SK-N-SH (cell line): ENCODE measurements around the gene GJD3. TPM values are rescaled to one million over a fixed set of nuclear protein-coding genes. Genes with fewer than 3 reads are reported as not detected.
A peak's percentile ranks its signal among the peaks of the same experiment; 100 is the strongest.

ENCODE experiments used
- CTCF ChIA-PET: fragments of 300-600, 350-600 bp; formaldehyde crosslinking; extraction: SDS; loops from one replicate; lab custom pipeline; 2021; lab: Yijun Ruan, JAX
- POLR2A ChIA-PET: fragments of 350-600 bp; sonication (Branson Sonifier 250); formaldehyde crosslinking; extraction: SDS; loops from one replicate; lab custom pipeline; 2020; ENCODE audit warnings: antibody characterized with exemption, inconsistent platforms; lab: Yijun Ruan, JAX
- DNase-seq: peaks from one replicate; pipeline ENCODE4 v3.0.0; 2012
- H2AFZ ChIP-seq: fragments of 200-600 bp; sonication (generic); 2 replicates; pipeline ENCODE4 v1.8.1; 2016; ENCODE audit warnings: antibody characterized with exemption, mild to moderate bottlenecking, low read depth
- H3F3A ChIP-seq: fragments of 200-600 bp; sonication (generic); replicated peaks from 2 replicates; pipeline ENCODE3; 2016; ENCODE audit warnings: antibody characterized with exemption, mild to moderate bottlenecking; ENCODE audit not compliant: insufficient read depth
- H3K27ac ChIP-seq, 2 experiments: fragments of 200-500 bp in 1 of 2; fragments of 200-600 bp in 1 of 2; sonication (Bioruptor generic) in 1 of 2; sonication (generic), shearing (Covaris generic) in 1 of 2; 2 replicates each; pipeline versions ENCODE4 v1.5.1 to v1.6.1; 2014 to 2016; ENCODE audit warnings: low read depth in 2 of 2, inconsistent platforms in 1 of 2, low read length in 1 of 2, mild to moderate bottlenecking in 1 of 2, mixed read lengths in 1 of 2
- H3K27me3 ChIP-seq: fragments of 200-600 bp; sonication (generic), shearing (Covaris generic); 2 replicates; pipeline ENCODE4 v1.6.1; 2016; ENCODE audit warnings: mixed run types; ENCODE audit not compliant: insufficient read depth
- H3K36me3 ChIP-seq, 2 experiments: fragments of 200-500 bp in 1 of 2; fragments of 200-600 bp in 1 of 2; sonication (Bioruptor generic) in 1 of 2; sonication (generic) in 1 of 2; replicated peaks in 1 of 2; 2 replicates each; pipeline versions ENCODE3 to v1.5.1; 2014 to 2016; ENCODE audit warnings: low read length in 1 of 2, mild to moderate bottlenecking in 1 of 2; ENCODE audit not compliant: insufficient read depth in 2 of 2, control insufficient read depth in 1 of 2
- H3K4me1 ChIP-seq, 2 experiments: fragments of 200-500 bp in 1 of 2; fragments of 200-600 bp in 1 of 2; sonication (Bioruptor generic) in 1 of 2; sonication (generic), shearing (Covaris generic) in 1 of 2; 2 replicates each; pipeline versions ENCODE4 v1.5.1 to v1.6.1; 2014 to 2016; ENCODE audit warnings: low read depth in 1 of 2, low read length in 1 of 2, mixed run types in 1 of 2; ENCODE audit not compliant: insufficient read depth in 2 of 2, control insufficient read depth in 1 of 2
- H3K4me2 ChIP-seq: fragments of 200-600 bp; sonication (generic), shearing (Covaris generic); 2 replicates; pipeline ENCODE4 v1.6.1; 2017; ENCODE audit warnings: mixed run types
- H3K4me3 ChIP-seq, 2 experiments: fragments of 200-500 bp in 1 of 2; fragments of 200-600 bp in 1 of 2; sonication (Bioruptor generic) in 1 of 2; sonication (generic), shearing (Covaris generic) in 1 of 2; 2 replicates each; pipeline versions ENCODE4 v1.5.1 to v1.8.1; 2014 to 2016; ENCODE audit warnings: low read depth in 2 of 2, inconsistent platforms in 1 of 2, low read length in 1 of 2, mild to moderate bottlenecking in 1 of 2, mixed read lengths in 1 of 2, moderate library complexity in 1 of 2
- H3K79me2 ChIP-seq: fragments of 200-600 bp; sonication (generic); 2 replicates; pipeline ENCODE4 v1.8.1; 2017; ENCODE audit warnings: mild to moderate bottlenecking; ENCODE audit not compliant: insufficient read depth
- H3K9ac ChIP-seq: fragments of 200-600 bp; sonication (generic); 2 replicates; pipeline ENCODE4 v1.6.1; 2017; ENCODE audit warnings: mixed run types
- H3K9me2 ChIP-seq: fragments of 200-600 bp; sonication (generic); 2 replicates; pipeline ENCODE4 v1.6.1; 2017; ENCODE audit warnings: mixed run types
- H3K9me3 ChIP-seq: fragments of 200-600 bp; sonication (generic); 2 replicates; pipeline ENCODE4 v1.6.1; 2017; ENCODE audit warnings: mixed run types, mild to moderate bottlenecking, moderate library complexity
- H4K20me1 ChIP-seq: fragments of 200-600 bp; sonication (generic); 2 replicates; pipeline ENCODE4 v1.6.1; 2017; ENCODE audit warnings: mild to moderate bottlenecking, mixed run types; ENCODE audit not compliant: insufficient read depth
- CTCF ChIP-seq: fragments of 200-600 bp; sonication (generic); IDR thresholded peaks from 2 replicates; pipeline ENCODE4 v1.6.1; 2017; ENCODE audit warnings: antibody characterized with exemption, mild to moderate bottlenecking, moderate library complexity
- EZH2phosphoT487 ChIP-seq: fragments of 200-600 bp; sonication (generic); IDR thresholded peaks from 2 replicates; pipeline ENCODE4 v1.6.1; 2017; ENCODE audit warnings: low read depth, mixed run types, mild to moderate bottlenecking, antibody characterized with exemption, moderate library complexity, borderline replicate concordance
- FOSL2 ChIP-seq: IDR thresholded peaks from 2 replicates; pipeline ENCODE4 v1.4.0; 2012; ENCODE audit warnings: low read depth, mild to moderate bottlenecking, moderate library complexity, borderline replicate concordance
- JUND ChIP-seq: IDR thresholded peaks from 2 replicates; pipeline ENCODE4 v1.4.0; 2012
- MEF2A ChIP-seq: IDR thresholded peaks from 2 replicates; pipeline ENCODE4 v1.4.0; 2012; ENCODE audit warnings: low read depth, borderline replicate concordance
- MXI1 ChIP-seq: IDR thresholded peaks from 2 replicates; pipeline ENCODE4 v1.6.1; 2012; ENCODE audit warnings: mild to moderate bottlenecking, low read depth, low read length, improper control_type of control experiment
- NFIC ChIP-seq: IDR thresholded peaks from 2 replicates; pipeline ENCODE4 v1.4.0; 2012; ENCODE audit warnings: borderline replicate concordance
- RAD21 ChIP-seq: IDR thresholded peaks from 2 replicates; pipeline ENCODE4 v1.6.1; 2012; ENCODE audit warnings: mild to moderate bottlenecking, low read length
- RCOR1 ChIP-seq: fragments of 150-350 bp; IDR thresholded peaks from 2 replicates; pipeline ENCODE4 v1.6.1; 2017; ENCODE audit warnings: antibody characterized with exemption, low read length
- SMC3 ChIP-seq: IDR thresholded peaks from 2 replicates; pipeline ENCODE4 v1.6.1; 2012; ENCODE audit warnings: low read depth, low read length, improper control_type of control experiment
- TCF12 ChIP-seq: IDR thresholded peaks from 2 replicates; pipeline ENCODE4 v1.4.0; 2012
- TEAD4 ChIP-seq: IDR thresholded peaks from 2 replicates; pipeline ENCODE4 v1.4.0; 2012; ENCODE audit warnings: mild to moderate bottlenecking, borderline replicate concordance; ENCODE audit not compliant: insufficient read depth
- USF1 ChIP-seq: IDR thresholded peaks from 2 replicates; pipeline ENCODE4 v1.4.0; 2012; ENCODE audit warnings: low read depth, borderline replicate concordance
- ZBTB33 ChIP-seq: IDR thresholded peaks from 2 replicates; pipeline ENCODE4 v1.4.0; 2012; ENCODE audit warnings: low read depth, borderline replicate concordance
- WGBS: methylation state at CpG from one replicate; pipeline ENCODE4 v1.1.6; 2017; ENCODE audit warnings: low lambda C conversion rate; 5-methylcytosine and 5-hydroxymethylcytosine counted together
- polyA plus RNA-seq, 3 experiments: library from polyadenylated mRNA; depleted of rRNA; stranded (reverse); fragments of >200 nt; gene quantifications; 2 replicates each; pipeline ENCODE4 v1.2.3, GENCODE V29; 2012
- TF ChIP-seq, protein P1 (sequence below): fragments of 150-350 bp; IDR thresholded peaks from 2 replicates; pipeline ENCODE4 v1.6.1; 2016; ENCODE audit warnings: mild to moderate bottlenecking, low read depth, low read length
- TF ChIP-seq, protein P2 (sequence below): IDR thresholded peaks from 2 replicates; pipeline ENCODE4 v1.4.0; 2012; ENCODE audit warnings: low read depth

The GJD3 gene
- polyA plus RNA-seq, 1 of the 3 experiments (the other 2 are of a cell fraction): not detected

DNA sequence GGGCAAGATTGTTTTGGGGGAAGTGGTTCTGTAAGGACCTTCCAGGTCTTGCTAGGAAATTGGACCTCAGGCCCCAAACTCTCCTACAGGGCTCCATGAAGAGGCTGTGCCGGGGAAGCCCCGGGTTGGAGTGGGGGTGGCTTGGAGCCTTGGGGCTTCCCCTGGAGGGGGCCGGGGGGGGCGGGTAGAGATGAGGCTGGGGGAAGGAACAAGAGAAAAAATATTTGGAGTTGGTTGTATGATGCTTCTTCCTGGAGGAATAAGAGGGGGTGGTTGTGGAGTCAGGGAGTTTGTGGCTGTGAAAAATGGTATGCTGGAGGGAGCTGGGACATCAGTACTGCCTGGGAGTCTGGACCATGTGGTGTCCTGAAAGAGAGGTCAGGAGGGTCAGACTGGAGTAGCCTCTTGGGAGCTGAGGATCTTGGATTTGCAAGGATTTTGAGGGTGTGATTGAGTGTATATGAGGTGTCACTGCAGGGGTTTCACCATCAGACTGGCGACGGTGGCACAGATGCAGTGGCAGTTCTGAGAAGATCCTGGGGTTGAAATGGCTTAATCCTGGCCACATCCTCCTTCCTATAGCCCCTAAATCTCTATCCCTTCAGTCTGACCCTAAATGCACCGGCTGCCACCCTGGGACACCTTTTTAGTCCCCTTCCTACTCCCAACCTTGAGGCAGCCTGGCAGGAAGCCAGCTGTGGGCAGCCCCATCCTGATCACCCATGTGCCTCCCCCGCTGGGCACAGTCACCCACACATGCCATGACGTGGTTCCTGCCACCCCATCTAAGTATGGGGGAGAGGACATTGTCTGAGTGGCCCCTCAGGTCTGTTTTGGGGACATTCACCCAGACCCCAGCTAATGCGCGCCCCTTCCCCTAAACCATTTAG lies 44.6 kb downstream of the GJD3 start:
- no peaks in the 10 kb centered on the region for H3K9me3 ChIP-seq
- peak overlapping the region; percentile 58 to 96; a peak in 3 of 4 replicates for H3K27ac ChIP-seq
- H3K4me3 ChIP-seq: peak overlapping the region; percentile 89 to 96
- DNase-seq: peak; percentile 17
- WGBS: 56% methylated on average over 11 of the region's 11 CpGs
- no peak for TF ChIP-seq RCOR1
- no peak for TF ChIP-seq FOSL2
- TF ChIP-seq EZH2phosphoT487: no peak
- peak; percentile 65 for TF ChIP-seq NFIC
- no peak for TF ChIP-seq USF1
- TF ChIP-seq, protein P1, sequence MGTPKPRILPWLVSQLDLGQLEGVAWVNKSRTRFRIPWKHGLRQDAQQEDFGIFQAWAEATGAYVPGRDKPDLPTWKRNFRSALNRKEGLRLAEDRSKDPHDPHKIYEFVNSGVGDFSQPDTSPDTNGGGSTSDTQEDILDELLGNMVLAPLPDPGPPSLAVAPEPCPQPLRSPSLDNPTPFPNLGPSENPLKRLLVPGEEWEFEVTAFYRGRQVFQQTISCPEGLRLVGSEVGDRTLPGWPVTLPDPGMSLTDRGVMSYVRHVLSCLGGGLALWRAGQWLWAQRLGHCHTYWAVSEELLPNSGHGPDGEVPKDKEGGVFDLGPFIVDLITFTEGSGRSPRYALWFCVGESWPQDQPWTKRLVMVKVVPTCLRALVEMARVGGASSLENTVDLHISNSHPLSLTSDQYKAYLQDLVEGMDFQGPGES: no peak
- peak; percentile 41; the same call in 1 of the 2 replicates for TF ChIP-seq MXI1
- TF ChIP-seq TEAD4: no peak
- TF ChIP-seq, protein P2, sequence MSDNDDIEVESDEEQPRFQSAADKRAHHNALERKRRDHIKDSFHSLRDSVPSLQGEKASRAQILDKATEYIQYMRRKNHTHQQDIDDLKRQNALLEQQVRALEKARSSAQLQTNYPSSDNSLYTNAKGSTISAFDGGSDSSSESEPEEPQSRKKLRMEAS: no peak
- H3K36me3 ChIP-seq: no peaks in the 10 kb centered on the region
- peaks cover 38% of the 10 kb centered on the region for H4K20me1 ChIP-seq
- ChIA-PET POLR2A (interaction anchor here (0.7 to 1.8 kb wide), 5 partner anchors 11 to 31 kb away, joined by 3 to 7 read pairs (median 5); partner anchors contain the start of gene RARA), CTCF (interaction anchor here (36.0 to 57.6 kb wide), 2 partner anchors 15 to 18 kb away, joined by 1706 read pairs; partner anchors contain the start of genes CDC6, GJD3 and RARA)
- H3K4me2 ChIP-seq: peak overlapping the region; percentile 95
- peaks cover 88% of the 10 kb centered on the region for H3K79me2 ChIP-seq
- peaks cover 70 to 92% of the 10 kb centered on the region in 2 experiments for H3K4me1 ChIP-seq
- no peaks in the 10 kb centered on the region for H3K9me2 ChIP-seq
- no peaks in the 10 kb centered on the region for H3K27me3 ChIP-seq
- H3K9ac ChIP-seq: peak overlapping the region; percentile 97
- H3F3A ChIP-seq: peaks cover 41% of the 10 kb centered on the region
- no peak overlapping the region for H2AFZ ChIP-seq

DNA sequence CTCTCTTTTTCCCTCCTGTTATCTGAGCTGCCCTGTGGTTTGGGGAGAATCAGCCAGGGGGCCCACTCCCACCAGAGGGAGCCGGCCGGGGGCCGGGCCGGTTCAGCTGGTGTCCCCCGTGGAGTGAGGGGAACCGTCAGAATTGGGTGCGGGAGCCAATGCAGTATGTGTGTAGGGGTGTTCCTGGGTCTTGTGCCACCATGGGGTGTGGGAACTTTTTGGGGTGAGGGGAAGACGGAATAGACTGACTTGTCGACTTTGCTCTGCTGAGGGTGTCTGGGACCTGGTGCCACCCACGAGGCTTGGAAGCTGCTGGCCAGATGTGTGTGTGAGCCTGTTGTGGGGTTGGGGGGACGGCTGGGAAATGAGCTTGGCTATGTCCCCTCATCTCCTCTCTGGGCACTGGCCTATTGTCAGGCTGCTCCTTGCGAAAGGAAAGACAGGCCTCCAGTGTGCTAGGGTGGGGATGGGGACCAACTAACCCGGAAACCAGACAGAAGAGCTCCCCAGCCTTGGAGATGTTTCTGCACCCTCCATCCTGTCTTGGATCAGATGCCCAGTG lies 45.6 kb downstream of the GJD3 start:
- Histone ChIP-seq H2AFZ (no peak overlapping the region), H3K27ac (peak overlapping the region; percentile 86 to 95)
- TF ChIP-seq TCF12: no peak
- TF ChIP-seq, protein P1: no peak
- TF ChIP-seq MEF2A: no peak
- TF ChIP-seq NFIC: no peak
- peak; percentile 37; the same call in 1 of the 2 replicates for TF ChIP-seq CTCF
- TF ChIP-seq ZBTB33: no peak
- TF ChIP-seq JUND: no peak
- no peak for TF ChIP-seq TEAD4
- TF ChIP-seq RAD21: no peak
- TF ChIP-seq SMC3: 0 out of 2 replicates have a peak, but pooled peaks have one; percentile 10

More for the DNA sequence above, 45.6 kb downstream of the GJD3 start:
- Histone ChIP-seq H3K9me2 (no peaks in the 10 kb centered on the region), H4K20me1 (peaks cover 28% of the 10 kb centered on the region), H3K9ac (peak overlapping the region; percentile 97), H3K4me2 (peak overlapping the region; percentile 95), H3K36me3 (no peaks in the 10 kb centered on the region), H3K79me2 (peaks cover 78% of the 10 kb centered on the region), H3F3A (peaks cover 37% of the 10 kb centered on the region), H3K9me3 (no peaks in the 10 kb centered on the region), H3K4me3 (peak overlapping the region; percentile 89 to 96), H3K4me1 (peaks cover 60 to 91% of the 10 kb centered on the region in 2 experiments), H3K27me3 (no peaks in the 10 kb centered on the region)
- ChIA-PET POLR2A (interaction anchor here (1.1 to 1.8 kb wide), 4 partner anchors 10 to 32 kb away, joined by 4 to 7 read pairs (median 6); partner anchors contain the start of gene RARA), CTCF (interaction anchor here (0.6 to 57.6 kb wide), 4 partner anchors 14 to 1584 kb away, joined by 3 to 1706 read pairs (median 854); partner anchors contain the start of genes CDC6, GJD3 and RARA)
- WGBS: 4% methylated on average over 11 of the region's 13 CpGs
- peak; percentile 47 for DNase-seq
